HG02885 (cell line): ENCODE measurements around the gene MAPKBP1.

ENCODE experiments used
- ATAC-seq: cut with Tn5 transposase; IDR thresholded peaks from one replicate; pipeline ENCODE4 v1.9.1; 2021; ENCODE audit warnings: mild to moderate bottlenecking; ENCODE audit not compliant: unreplicated experiment, poor library complexity

Gene MAPKBP1

GRCh38 chr15:41782371-41783282 lies 8.3 kb downstream of the MAPKBP1 start:
- ATAC-seq: no peak

DNA sequence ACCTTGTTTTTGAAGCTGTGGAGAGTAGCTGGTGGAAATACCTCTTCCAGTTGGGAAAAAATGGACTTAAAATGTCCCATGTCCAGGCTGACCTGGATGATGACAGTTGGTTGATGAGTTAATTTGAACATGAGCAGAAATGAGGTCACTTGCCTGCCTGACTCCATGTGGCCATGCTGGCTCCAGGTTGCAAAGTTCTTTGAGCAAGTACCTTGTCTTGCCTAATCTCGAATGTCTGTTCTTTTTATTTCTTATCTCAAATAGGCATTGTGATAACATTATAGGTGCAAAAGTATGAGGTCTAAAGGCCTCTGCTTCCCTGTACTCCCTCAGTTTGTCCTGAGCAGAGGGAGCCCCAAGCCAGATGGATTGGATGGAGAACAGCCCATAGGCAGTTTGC lies 9.0 kb downstream of the MAPKBP1 start:
- ATAC-seq: no peak

DNA sequence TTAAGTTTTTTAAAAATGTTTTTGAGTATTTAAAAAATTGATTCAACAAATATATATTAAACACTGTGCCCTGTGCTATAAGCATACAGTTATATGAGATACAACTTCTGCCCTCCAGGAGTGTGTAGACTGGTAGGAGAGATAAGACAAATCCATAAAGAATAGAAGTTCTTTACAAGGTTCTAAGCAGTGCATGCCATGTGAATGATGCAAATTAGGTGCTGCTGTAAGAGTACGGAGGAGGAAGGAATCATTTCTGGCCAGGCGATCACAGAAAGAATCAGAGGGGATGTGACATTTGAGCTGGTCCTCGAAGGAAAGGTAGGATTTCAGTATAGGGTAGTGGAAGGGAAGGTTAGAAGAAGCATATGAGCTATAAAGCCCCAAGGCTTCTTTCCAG lies 14.0 kb downstream of the MAPKBP1 start:
- ATAC-seq: no peak

GRCh38 chr15:41789236-41789635 lies 15.0 kb downstream of the MAPKBP1 start:
- no peak for ATAC-seq

- no peak for ATAC-seq
Measured at GRCh38 chr15:41789662-41790061, 15.4 kb downstream of the MAPKBP1 start.

DNA sequence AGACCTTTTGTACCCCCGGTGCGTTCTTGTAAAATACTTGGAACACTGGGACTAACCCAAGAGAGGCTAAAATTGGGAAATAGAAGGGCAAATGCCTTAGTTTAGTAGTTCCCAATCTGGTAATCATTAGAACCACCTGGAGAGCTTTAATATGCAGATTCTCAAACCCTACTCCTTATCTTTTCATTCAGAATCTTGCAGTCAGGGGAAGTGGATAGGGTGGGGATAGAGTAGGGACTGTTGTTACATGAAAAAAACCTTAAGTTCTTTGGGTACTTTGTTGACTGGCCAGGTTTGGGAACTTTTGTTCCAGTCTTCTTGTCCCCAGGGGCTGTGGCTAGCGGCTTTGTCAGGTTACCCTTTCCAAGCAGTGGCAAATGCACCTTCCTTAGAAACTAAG lies 15.9 kb downstream of the MAPKBP1 start:
- no peak for ATAC-seq

- ATAC-seq: no peak
Measured at GRCh38 chr15:41790756-41791546, 16.7 kb downstream of the MAPKBP1 start.

DNA sequence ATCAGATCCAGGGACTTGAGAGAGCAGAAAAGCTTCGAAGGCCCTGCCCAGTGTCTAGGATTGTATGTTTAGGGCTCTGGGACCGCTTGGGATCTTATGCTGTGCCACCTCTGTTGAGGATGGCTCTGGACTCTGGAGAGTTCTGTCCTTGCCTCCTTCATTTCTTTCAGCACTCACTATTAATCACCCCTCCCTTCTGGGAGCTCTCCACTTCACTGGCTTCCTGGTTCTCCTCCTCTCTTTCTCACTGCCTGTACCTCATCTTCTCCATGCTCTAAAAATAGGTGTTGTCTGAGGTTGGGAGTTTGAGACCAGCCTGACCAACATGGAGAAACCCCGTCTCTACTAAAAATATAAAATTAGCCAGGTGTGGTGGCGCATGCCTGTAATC lies 17.3 kb downstream of the MAPKBP1 start:
- no peak for ATAC-seq

DNA sequence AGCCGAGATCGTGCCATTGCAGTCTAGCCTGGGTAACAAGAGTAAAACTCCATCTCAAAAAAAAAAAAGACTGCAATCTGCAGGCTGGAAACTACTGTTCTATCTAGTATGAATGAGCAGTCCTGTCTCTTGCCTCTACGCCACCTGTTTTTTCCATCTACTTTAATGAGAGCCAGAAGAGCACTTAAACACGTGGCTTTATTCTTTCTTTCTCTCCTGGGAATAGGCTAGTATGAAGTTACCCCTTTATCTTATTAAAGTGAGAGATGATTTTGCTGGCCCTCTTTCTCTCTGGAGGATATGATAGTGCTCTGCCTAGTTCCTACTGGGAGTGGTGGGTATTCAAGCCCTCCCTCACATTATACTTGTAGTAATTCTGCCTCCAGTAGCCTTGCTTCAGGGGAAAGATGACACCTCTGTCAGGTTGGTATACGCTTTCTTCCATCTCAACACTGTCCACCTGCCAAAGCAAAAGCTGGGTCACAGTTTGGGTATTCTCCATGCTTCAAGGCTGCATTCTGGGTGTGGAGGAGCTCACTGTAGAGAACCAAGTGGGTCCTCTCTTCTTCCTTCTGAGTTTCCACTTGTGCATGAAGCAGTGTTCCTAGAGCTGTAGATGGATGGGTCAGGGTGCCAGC lies 17.8 kb downstream of the MAPKBP1 start:
- no peak for ATAC-seq

DNA sequence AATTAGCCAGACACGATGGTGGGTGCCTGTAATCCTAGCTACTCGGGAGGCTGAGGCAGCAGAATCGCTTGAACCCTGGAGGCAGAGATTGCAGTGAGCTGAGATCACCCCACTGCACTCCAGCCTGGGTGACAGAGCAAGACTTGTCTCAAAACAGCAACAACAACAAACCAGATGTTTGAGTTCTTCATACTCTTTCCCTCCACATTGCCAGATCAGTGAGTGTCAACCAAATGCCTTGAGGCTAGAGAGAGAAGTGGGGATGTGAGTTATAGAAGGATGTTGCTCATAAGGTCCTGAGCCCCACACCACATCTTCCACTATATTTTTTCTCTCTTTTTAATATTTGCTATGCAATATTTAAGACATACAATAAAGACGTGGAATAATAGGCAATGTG lies 19.8 kb downstream of the MAPKBP1 start:
- no peak for ATAC-seq

GRCh38 chr15:41795996-41796856 lies 21.9 kb downstream of the MAPKBP1 start:
- ATAC-seq: no peak

GRCh38 chr15:41797201-41797944 lies 23.1 kb downstream of the MAPKBP1 start:
- no peak for ATAC-seq

DNA sequence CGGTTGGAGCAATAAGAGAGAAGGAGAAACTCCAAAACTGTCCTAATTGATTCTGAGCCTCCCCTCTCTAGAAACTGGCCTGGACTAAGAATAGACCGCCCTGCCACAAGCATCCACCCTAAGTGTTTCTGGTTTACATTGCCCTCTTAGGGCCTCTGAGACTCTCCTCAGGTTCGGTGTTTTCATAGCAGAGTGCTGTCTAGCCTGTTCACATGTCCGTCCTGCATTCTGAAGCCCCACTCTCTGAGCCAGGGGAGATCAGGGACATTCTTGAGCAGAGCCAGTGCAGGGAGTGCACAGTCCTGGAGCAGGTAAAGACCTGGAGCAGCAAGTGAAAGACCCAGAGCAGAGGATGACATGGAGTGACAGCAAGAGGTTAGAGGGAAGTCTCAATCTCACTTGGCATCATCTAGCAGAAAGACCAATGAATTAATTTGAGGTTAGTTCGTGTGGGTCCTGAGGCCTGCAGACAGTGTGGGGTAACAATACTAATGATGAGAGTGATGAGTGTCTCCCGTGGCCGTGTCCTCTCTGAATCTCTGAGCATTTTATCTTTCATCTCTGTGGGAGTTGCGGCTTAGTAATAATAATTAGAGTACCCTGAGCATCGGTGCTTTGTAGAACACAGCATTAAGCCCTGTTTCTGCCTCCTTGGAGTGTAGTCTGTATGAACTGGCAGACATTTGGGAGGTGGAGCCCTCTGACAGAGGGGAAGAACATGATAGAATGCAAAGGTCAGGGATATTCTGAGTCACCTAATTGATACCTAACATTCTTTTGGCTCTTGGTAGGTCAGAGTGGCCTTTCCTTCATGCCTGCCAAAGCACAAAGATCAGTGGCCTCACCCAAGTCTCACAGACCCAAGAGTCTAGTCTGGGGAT lies 24.6 kb downstream of the MAPKBP1 start:
- ATAC-seq: no peak

DNA sequence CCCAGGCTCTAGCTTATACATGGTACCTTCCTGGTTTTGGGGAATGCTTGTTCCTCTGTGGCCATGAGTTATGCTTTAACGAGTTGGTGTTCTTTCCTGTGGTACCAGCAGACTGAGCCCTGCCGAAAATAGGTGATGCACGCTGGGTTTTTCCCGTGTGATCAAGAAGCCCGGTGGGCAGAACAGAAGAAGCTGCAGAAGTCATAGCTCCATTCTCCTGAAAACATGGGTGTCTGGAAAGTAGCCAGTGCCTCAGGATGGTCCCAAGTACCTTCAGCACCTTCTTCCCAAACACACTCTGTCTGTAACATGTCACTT lies 25.2 kb downstream of the MAPKBP1 start:
- no peak for ATAC-seq

GRCh38 chr15:41801185-41801584 lies 26.9 kb downstream of the MAPKBP1 start:
- ATAC-seq: no peak

DNA sequence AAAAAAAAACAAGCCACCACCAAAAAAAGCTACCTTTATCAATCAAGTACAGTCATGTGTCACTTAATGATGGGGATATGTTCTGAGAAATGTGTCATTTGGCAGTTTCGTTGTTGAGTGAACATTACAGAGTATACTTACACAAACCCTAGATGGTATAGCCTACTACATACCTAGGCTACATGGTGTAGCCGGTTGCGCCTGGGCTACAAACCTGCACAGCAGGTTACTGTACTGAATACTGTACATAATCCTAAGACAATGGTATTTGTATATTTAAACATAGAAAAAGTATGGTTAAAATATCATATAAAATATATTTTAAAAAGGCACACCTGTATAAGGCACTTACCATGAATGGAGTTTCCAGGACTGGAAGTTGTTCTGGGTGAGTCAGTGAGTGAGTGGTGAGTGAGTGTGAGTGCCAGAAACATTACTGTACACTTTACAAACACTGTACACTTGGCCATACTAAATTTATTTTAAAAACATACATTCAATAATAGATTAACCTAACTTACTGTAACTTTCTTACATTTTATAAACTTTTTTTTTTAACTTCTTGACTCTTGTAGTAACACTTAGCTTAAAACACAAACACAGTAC lies 27.7 kb downstream of the MAPKBP1 start:
- no peak for ATAC-seq

DNA sequence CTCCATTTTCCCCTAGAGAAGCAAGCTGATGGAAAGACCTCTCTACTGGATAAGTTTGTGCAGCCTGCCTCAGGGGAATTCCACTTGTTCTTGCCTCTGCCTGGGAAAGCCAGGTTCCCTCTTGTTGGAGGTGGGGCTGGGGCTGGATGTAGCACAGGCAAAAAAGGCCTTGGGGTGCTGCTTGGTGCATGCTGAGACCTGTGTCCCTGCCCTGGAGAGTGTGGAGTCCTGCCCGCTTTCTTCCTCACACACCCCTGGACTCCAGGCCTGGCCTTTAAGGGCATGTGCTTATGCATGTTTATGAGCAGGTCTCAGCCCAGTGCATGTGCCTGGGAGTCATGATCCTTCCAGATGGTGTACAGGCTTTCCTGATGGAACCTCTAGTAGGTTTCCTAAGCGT lies 30.1 kb downstream of the MAPKBP1 start:
- ATAC-seq: no peak
